Esophagus muscularis mucosa (tissue), 3 donors: Measurements from ENCODE around the gene PPP3CA.

ENCODE experiments used
- CTCF ChIP-seq, 3 experiments: fragments of 200-600 bp in 2 of 3; fragments of 450-650 bp in 1 of 3; sonication (generic) in 2 of 3; IDR thresholded peaks; one replicate each; pipeline ENCODE4 v1.5.1; 2017 to 2019; ENCODE audit warnings: antibody characterized with exemption in 3 of 3, mild to moderate bottlenecking in 2 of 3, moderate library complexity in 1 of 3
- POLR2A ChIP-seq: fragments of 450-650 bp; IDR thresholded peaks from one replicate; pipeline ENCODE4 v1.6.1; 2017; ENCODE audit warnings: antibody characterized with exemption, moderate library complexity, mild to moderate bottlenecking, low read depth
- POLR2AphosphoS5 ChIP-seq, 2 donors: sonication (generic); formaldehyde crosslinking; IDR thresholded peaks; one replicate each; pipeline ENCODE4 v1.6.1; 2017; ENCODE audit warnings: antibody characterized with exemption in 2 of 2

- TF ChIP-seq CTCF (IDR thresholded peaks at IDR 0.05) (no peak), POLR2A (no peak), POLR2AphosphoS5 (IDR thresholded peaks at IDR 0.05) (no peak)
Observed at GRCh38 chr4:100988876-100989275, 358.4 kb downstream of the PPP3CA start.
